HepG2 (cell line): ENCODE data around the gene MAP3K14. TPM values are rescaled to one million over a fixed set of nuclear protein-coding genes. Genes with fewer than 3 reads are reported as not detected.

ENCODE experiments used
- CCDC6 ChIP-seq: sonication (generic); formaldehyde crosslinking; IDR thresholded peaks from 2 replicates; pipeline ENCODE4 v1.8.1; 2022; ENCODE audit warnings: mild to moderate bottlenecking, missing genetic modification reagents, moderate library complexity
- ELF4 ChIP-seq: sonication (generic); formaldehyde crosslinking; IDR thresholded peaks from 2 replicates; pipeline ENCODE4 v1.5.0; 2020; ENCODE audit warnings: missing genetic modification reagents, mild to moderate bottlenecking, moderate library complexity, borderline replicate concordance
- GMEB1 ChIP-seq: sonication (generic); formaldehyde crosslinking; IDR thresholded peaks from 2 replicates; pipeline ENCODE4 v1.5.1; 2020; ENCODE audit warnings: missing genetic modification reagents, mild to moderate bottlenecking, borderline replicate concordance
- GRHL1 ChIP-seq: sonication (generic); formaldehyde crosslinking; conservative IDR thresholded peaks from 2 replicates; pipeline ENCODE4 v1.8.0; 2022; ENCODE audit warnings: missing genetic modification reagents
- MTA1 ChIP-seq: sonication (generic); formaldehyde crosslinking; IDR thresholded peaks from 2 replicates; pipeline ENCODE4 v1.4.0; 2020; ENCODE audit warnings: missing genetic modification reagents, mild to moderate bottlenecking, borderline replicate concordance
- MZF1 ChIP-seq: sonication (generic); formaldehyde crosslinking; IDR thresholded peaks from 2 replicates; pipeline ENCODE4 v1.8.1; 2023; ENCODE audit warnings: mild to moderate bottlenecking, missing genetic modification reagents, borderline replicate concordance
- NFE2L2 ChIP-seq: fragments of 150-350 bp; IDR thresholded peaks from 2 replicates; pipeline ENCODE4 v1.6.1; 2014; ENCODE audit warnings: low read length
- NFIC ChIP-seq: IDR thresholded peaks from 2 replicates; pipeline ENCODE4 v1.6.1; 2012; ENCODE audit warnings: mild to moderate bottlenecking, low read length, inconsistent platforms
- POLR2AphosphoS5 ChIP-seq: IDR thresholded peaks from 2 replicates; pipeline ENCODE4 v1.6.1; 2012; ENCODE audit warnings: low read depth, low read length
- SPEN ChIP-seq: sonication (generic); formaldehyde crosslinking; IDR thresholded peaks from 2 replicates; pipeline ENCODE4 v1.5.1; 2020; ENCODE audit warnings: low read depth, mild to moderate bottlenecking, missing genetic modification reagents
- STAT5B ChIP-seq: sonication (generic); formaldehyde crosslinking; IDR thresholded peaks from 2 replicates; pipeline ENCODE4 v1.4.0; 2020; ENCODE audit warnings: missing genetic modification reagents
- TCF7L2 ChIP-seq: IDR thresholded peaks from 2 replicates; pipeline ENCODE4 v1.6.1; 2011; ENCODE audit warnings: mild to moderate bottlenecking, low read depth, low read length, moderate library complexity
- ZNF235 ChIP-seq: sonication (generic); formaldehyde crosslinking; IDR thresholded peaks from 2 replicates; pipeline ENCODE4 v1.8.1; 2023; ENCODE audit warnings: mild to moderate bottlenecking, missing genetic modification reagents, borderline replicate concordance
- ZNF264 ChIP-seq: sonication (generic); formaldehyde crosslinking; IDR thresholded peaks from 2 replicates; pipeline ENCODE4 v1.4.0; 2020; ENCODE audit warnings: missing genetic modification reagents
- ZNF646 ChIP-seq: sonication (generic); formaldehyde crosslinking; IDR thresholded peaks from 2 replicates; pipeline ENCODE4 v1.9.0; 2021; ENCODE audit warnings: mild to moderate bottlenecking, missing genetic modification reagents
- ZNF709 ChIP-seq: sonication (generic); formaldehyde crosslinking; IDR thresholded peaks from 2 replicates; pipeline ENCODE4 v1.5.0; 2020; ENCODE audit warnings: mild to moderate bottlenecking, missing genetic modification reagents
- ZNF775 ChIP-seq: sonication (generic); formaldehyde crosslinking; IDR thresholded peaks from 2 replicates; pipeline ENCODE4 v1.4.0; 2020; ENCODE audit warnings: missing genetic modification reagents, mild to moderate bottlenecking, moderate library complexity, borderline replicate concordance
- ZNF792 ChIP-seq: IDR thresholded peaks from 2 replicates; pipeline ENCODE4 v1.6.1; 2016
- ZSCAN12 ChIP-seq: sonication (generic); formaldehyde crosslinking; IDR thresholded peaks from 2 replicates; pipeline ENCODE4 v1.9.0; 2021; ENCODE audit warnings: mild to moderate bottlenecking, missing genetic modification reagents
- polyA plus RNA-seq, 8 experiments: library from polyadenylated mRNA; depleted of rRNA in 3 of 8; stranded (reverse) in 7 of 8; unstranded in 1 of 8; fragments of >200 nt; fragmentation: Illumina TruSeq in 4 of 8; extraction: Trizol in 4 of 8; gene quantifications; 2 replicates each; pipeline versions ENCODE4 v1.2.1 to v1.2.3, GENCODE V29; 2011 to 2016; ENCODE audit warnings: low read depth in 4 of 8, missing spikeins in 1 of 8, mixed read lengths in 1 of 8; ENCODE audit not compliant: insufficient read depth in 1 of 8
- total RNA-seq, 5 experiments: library from RNA; depleted of rRNA; stranded (reverse); fragments of >200 nt; fragmentation: Illumina TruSeq; extraction: Trizol; gene quantifications; 2 replicates each; pipeline ENCODE4 v1.2.3, GENCODE V29; 2016; ENCODE audit warnings: low read depth in 1 of 5

The MAP3K14 gene
- total and polyA plus RNA-seq, 2 of the 13 experiments (the other 11 are each of a cell fraction or from before 2014, with no cell fraction given) = 2.6 TPM

- TF ChIP-seq MTA1 (CRISPR knock-in tag) = peak; percentile 71; the same call in 1 of the 2 replicates
- TF ChIP-seq SPEN (CRISPR knock-in tag) = no peak
- no peak for TF ChIP-seq ELF4 (CRISPR knock-in tag)
- no peak for TF ChIP-seq GRHL1
- TF ChIP-seq NFE2L2 = no peak
- peak; percentile 58; the same call in 1 of the 2 replicates for TF ChIP-seq ZNF264 (CRISPR knock-in tag)
- no peak for TF ChIP-seq MZF1 (CRISPR knock-in tag)
- TF ChIP-seq TCF7L2 = no peak
- TF ChIP-seq ZNF235 (CRISPR knock-in tag) = no peak
- TF ChIP-seq CCDC6 (CRISPR knock-in tag) = no peak
- no peak for TF ChIP-seq ZNF775
- no peak for TF ChIP-seq NFIC
- peak; percentile 63; the same call in 1 of the 2 replicates for TF ChIP-seq ZNF792 (CRISPR knock-in tag)
- peak; percentile 14; the same call in 1 of the 2 replicates for TF ChIP-seq ZNF709
- no peak for TF ChIP-seq ZSCAN12 (CRISPR knock-in tag)
- no peak for TF ChIP-seq STAT5B (CRISPR knock-in tag)
- TF ChIP-seq ZNF646 = no peak
- 0 out of 2 replicates have a peak, but pooled peaks have one; percentile 25 for TF ChIP-seq POLR2AphosphoS5
- 0 out of 2 replicates have a peak, but pooled peaks have one; percentile 33 for TF ChIP-seq GMEB1 (CRISPR knock-in tag)
These were observed 500 bp upstream of the MAP3K14 start (continued) for GRCh38 chr17:45317111-45317928.
